AG20443 (cell line): ENCODE measurements around the gene SLC25A21.
A peak's percentile ranks its signal among the peaks of the same experiment; 100 is the strongest.
"Not testable (repeated sequence)": the region's sequence is repeated elsewhere in the genome, so short reads cannot be mapped to it uniquely, and the experiment has no call there.

Experiments used
- DNase-seq: peaks from one replicate; pipeline ENCODE4 v3.0.0; 2012; ENCODE audit warnings: low spot score, mixed read lengths

SLC25A21 gene

DNA sequence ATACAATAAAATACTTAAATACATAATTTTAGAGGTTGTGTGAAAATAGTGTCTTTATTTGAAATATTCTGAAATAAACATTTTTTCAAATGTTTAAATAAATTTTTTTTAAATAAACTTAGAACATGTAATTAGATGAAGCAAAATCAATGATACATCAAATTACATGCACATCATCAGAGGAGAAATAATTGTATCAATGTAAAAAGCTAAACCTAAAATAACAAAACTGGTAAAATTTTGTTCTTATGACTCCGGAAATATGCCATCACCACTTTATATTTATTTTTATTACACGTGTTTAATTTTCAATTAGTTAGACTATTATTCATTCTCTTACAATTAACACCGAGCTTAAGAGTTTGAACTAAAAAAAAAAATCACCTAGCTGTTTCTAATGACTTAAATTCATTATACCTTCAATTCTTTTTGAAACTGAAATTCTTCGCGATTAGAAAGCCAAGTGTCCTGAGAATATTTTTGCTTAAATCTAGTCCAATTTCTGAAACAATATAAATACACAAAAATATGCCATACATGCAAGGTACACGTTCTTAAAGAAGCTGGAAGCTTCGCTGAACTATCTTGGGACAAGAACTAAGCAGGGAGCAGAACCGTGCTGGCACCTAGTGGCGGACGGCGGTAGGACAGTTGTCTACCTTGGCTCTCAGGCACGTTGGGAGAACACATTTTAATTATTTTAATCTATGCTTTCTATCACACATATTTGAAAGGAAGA is 230.5 kb downstream of the SLC25A21 start:
- peak; percentile 65 for DNase-seq

- DNase-seq: no peak
These were observed 231.9 kb downstream of the SLC25A21 start for GRCh38 chr14:36940476-36940875.

DNA sequence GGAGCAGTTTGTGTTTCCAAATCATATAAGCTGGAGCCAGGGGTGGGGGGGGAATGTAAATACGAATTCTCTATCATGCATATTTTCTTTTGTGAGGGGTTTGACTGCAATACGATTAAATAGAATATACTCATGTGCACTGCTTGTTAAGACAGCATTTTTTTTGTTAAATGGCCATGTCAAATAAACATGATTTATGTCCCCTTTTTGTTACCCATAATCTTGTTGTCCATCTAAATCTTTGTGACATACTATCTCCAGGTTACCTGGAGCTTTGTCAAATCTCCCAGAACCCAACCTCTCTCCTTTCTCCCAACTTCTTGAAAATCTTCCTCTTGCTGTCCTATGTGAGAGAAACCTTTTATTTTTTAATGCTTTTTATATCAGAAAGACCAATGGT is 233.1 kb downstream of the SLC25A21 start:
- DNase-seq: no peak

GRCh38 chr14:36938678-36939077 is 233.7 kb downstream of the SLC25A21 start:
- no peak for DNase-seq

GRCh38 chr14:36935976-36936678 is 236.3 kb downstream of the SLC25A21 start:
- DNase-seq: peak; percentile 14

- no peak for DNase-seq
These were observed 238.1 kb downstream of the SLC25A21 start for GRCh38 chr14:36934304-36934703.

- no peak for DNase-seq
These were observed 240.6 kb downstream of the SLC25A21 start for GRCh38 chr14:36931791-36932190.

GRCh38 chr14:36928432-36928831 is 244.0 kb downstream of the SLC25A21 start:
- DNase-seq: no peak

DNA sequence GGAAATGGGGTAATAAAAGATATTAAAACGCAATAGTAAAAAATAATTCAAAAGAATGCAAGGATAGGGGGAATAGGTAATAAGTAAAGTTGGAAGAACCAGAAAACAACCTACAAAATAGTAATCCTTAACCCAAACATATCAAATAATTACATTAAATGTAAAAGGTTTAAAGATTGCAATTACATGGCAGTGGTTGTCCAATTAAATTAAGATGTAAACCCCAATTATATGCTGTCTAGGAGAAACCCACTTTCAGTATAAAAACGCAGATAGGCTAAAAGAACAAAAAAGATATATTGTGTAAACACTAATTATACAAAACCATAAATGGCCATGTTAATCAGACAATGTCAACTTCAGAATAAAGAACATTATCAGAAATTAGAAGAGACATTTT is 247.3 kb downstream of the SLC25A21 start:
- no peak for DNase-seq

GRCh38 chr14:36916668-36917067 is 255.7 kb downstream of the SLC25A21 start:
- no peak for DNase-seq

GRCh38 chr14:36915081-36915480 is 257.3 kb downstream of the SLC25A21 start:
- no peak for DNase-seq

DNA sequence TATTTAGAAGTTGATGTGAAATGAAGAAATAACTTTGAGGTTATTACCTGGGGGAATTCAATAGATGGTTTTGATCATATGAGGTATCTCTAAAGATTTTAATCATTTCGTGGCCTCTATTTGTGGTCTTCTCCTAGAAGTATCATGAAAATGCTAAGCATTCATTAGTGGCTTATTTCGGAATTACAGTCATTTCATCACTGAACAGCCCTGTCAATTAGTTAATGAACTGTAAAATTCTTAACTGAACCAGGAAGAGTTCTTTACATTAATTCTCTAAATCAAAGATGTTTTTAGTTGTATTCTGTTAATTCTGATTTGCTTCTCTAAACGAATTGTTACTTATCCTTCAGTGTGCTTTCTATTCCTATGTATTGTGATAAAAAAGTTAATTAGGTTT is 261.8 kb downstream of the SLC25A21 start:
- DNase-seq: no peak

DNA sequence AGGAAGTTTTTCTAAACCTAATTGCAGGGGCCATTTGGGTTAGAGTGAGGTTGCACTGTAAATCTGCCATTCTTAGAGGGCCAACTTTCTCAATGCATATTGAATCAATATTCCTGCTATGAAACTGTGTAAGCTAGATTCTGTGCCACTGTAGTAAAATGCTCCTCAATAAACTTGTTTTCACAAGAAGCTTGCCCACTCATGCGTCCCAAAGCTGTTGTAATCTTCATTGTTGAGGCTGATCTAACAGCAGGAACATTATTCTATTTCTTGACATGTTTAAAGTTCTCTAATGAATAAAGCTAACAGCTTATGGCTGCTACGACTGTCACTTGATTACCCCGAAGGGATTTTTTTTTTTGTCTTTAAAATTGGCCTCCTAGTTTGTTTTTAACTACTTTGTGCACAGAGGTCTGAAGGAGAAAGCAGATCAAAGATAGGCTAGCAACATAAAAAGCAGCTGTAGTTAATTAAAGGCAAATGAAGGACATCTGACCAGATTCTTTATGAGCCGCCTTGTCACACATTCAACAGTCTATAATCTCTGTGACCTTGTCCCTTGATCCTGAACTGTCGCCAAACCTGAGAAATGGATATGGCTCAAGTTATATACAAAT is 267.0 kb downstream of the SLC25A21 start:
- DNase-seq: no peak

- no peak for DNase-seq
These were observed 270.5 kb downstream of the SLC25A21 start for GRCh38 chr14:36901861-36902260.

GRCh38 chr14:36900846-36901245 is 271.6 kb downstream of the SLC25A21 start:
- no peak for DNase-seq

DNA sequence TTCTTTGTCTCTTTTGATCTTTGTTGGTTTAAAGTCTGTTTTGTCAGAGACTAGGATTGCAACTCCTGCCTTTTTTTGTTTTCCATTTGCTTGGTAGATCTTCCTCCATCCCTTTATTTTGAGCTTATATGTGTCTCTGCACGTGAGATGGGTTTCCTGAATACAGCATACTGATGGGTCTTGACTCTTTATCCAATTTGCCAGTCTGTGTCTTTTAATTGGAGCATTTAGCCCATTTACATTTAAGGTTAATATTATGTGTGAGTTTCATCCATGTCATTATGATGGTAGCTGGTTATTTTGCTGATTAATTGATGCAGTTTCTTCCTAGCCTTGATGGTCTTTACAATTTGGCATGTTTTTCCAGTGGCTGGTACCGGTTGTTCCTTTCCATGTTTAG is 276.1 kb downstream of the SLC25A21 start:
- not testable (repeated sequence) for DNase-seq

DNA sequence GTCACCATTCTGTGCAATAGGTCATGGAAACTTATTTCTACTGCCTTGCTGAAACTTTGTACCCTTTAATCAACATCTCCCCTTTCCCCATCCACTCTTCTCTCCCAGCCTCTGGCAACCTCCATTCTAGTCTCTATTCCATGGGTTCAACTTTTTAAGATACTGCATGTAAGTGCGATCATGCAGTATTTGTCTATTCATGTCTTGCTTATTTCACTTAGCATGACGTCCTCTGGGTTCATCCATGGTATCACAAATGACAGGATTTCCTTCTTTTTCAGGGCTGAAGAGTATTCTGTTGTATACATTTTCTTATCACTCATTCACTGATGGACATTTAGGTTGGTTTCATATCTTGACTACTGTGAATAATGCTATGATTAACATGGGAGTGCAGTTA is 288.4 kb downstream of the SLC25A21 start:
- DNase-seq: no peak

- DNase-seq: no peak
These were observed 292.1 kb downstream of the SLC25A21 start for GRCh38 chr14:36880276-36880675.

DNA sequence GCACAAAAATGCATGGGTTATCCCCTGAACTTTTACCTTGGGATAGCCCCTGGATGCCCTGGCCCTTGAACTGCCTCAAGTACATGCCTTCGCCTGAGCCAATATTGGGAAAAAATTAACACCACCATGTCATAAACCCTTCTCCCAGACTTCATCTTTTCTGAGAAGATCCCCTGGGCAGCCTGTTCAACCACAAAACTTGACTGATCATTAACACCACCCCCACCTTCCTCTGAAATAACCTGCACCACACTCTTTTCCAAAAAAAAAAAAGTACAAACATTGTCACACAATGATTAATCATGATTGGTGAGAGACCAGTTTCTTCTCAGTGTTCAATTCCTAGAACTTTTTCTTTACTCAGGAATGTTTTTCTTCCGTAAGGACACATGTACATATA is 292.8 kb downstream of the SLC25A21 start:
- DNase-seq: no peak

DNA sequence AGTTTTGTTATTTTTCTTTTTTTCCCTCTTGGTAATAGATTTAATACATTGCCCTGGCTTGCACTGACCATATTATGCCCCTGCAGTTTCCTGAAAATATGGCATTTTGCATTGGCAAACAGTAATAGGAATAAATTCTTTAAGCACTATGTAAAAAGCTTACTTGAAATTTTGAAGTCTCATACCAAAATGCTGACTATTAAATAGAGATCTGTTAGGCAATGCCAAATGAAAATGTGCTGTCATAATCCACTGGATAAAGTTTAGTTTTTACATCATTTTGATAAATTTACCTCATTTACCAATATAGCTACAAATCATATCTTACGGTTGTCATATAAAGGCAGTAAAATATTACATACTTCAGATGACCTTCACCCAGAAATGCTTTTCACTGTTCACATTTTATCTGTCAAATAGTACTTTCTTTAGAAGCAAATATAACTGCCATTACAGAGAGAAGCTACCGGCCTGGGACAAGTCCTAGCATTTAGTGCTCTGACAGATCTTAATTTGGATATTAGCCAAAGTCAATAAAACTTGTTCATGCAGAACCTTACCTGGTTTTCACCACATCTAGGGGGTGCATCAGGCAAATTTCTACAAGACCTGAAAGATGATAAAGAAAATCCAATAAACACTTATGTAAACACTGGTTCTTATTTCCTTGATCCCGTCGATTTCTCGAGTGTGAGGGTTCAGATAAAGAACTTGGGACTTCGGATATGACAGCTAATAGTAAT is 297.8 kb downstream of the SLC25A21 start:
- no peak for DNase-seq

DNA sequence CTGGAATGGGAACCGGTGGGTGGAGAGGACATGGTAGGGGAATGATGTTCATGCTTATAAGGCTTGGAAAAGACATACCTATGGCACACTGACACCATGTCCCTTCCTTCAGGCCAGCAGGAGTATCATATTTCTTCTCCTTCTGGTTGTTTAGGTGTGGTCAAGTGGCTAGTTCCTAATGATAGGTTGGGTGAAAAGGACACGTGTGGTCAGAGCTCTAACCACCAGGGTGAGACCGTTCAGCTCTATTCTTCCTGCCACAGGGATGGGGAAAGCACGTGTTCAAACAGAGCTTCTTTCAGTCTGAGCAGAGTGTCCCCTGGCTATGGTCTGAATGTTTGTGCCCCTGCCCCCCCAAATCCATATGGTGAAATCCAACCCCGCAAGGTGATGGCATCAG is 301.6 kb downstream of the SLC25A21 start:
- no peak for DNase-seq

DNA sequence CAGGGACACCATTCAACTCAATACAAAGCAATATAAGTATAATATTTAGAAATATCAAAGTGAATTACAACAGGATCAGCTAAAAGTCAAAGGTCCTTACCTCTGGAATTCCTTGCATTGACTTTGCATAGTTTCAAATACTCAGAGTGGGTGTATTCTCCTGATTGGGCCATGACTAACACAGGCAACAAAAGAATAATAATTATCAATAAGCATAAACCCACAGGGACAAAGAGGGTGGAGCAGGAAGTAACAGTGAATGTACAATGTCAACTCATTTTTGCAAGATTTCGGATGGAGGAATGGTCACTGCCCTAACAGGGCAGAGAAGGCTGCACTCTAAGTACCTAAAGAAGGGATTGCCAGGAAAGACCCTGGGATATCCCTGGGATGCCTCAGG is 303.3 kb downstream of the SLC25A21 start:
- no peak for DNase-seq

GRCh38 chr14:36866867-36867266 is 305.5 kb downstream of the SLC25A21 start:
- DNase-seq: no peak
